GM12891 (cell line): ENCODE data around the gene KRTAP10-7.

ENCODE experiments used
- POLR2A ChIP-seq: IDR thresholded peaks from 2 replicates; pipeline ENCODE4 v1.6.1; 2011; ENCODE audit warnings: low read depth, low read length, control low read depth
- POLR2AphosphoS5 ChIP-seq: IDR thresholded peaks from 2 replicates; pipeline ENCODE4 v1.6.1; 2011; ENCODE audit warnings: low read depth, low read length, control low read depth
- POU2F2 ChIP-seq: IDR thresholded peaks from 2 replicates; pipeline ENCODE4 v1.6.1; 2011; ENCODE audit warnings: low read depth, mild to moderate bottlenecking, control low read depth, low read length, moderate library complexity
- SPI1 ChIP-seq: IDR thresholded peaks from 2 replicates; pipeline ENCODE4 v1.6.1; 2011; ENCODE audit warnings: low read depth, low read length, control low read depth
- TAF1 ChIP-seq: IDR thresholded peaks from 2 replicates; pipeline ENCODE4 v1.6.1; 2011; ENCODE audit warnings: low read depth, low read length, control low read depth

DNA sequence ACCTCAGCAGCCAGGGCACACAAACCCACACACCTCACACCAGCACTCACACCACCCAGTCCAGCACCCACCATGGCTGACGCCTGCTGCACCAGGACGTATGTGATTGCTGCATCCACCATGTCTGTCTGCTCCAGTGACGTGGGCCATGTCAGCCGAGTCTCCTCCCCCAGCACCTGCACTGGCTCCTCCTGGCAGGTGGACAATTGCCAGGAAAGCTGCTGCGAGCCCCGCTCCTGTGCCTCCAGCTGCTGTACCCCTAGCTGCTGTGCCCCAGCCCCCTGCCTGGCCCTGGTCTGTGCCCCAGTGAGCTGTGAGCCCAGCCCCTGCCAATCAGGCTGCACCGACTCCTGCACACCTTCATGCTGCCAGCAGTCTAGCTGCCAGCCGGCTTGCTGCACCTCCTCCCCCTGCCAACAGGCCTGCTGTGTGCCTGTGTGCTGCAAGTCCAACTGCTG lies 11.7 kb downstream of the KRTAP10-7 start, which contains the start of gene KRTAP10-8:
- TF ChIP-seq POLR2A, result no peak
- no peak for TF ChIP-seq POLR2AphosphoS5
- no peak for TF ChIP-seq TAF1
- TF ChIP-seq POU2F2, result no peak
- no peak for TF ChIP-seq SPI1
